Measurements from ENCODE around the gene SPIB. TPM values are rescaled to one million over a fixed set of nuclear protein-coding genes. Genes with fewer than 3 reads are reported as not detected.

SPIB gene
- total RNA-seq, 2 donors from 2014 or later = 0.11 to 2.6 TPM

DNA sequence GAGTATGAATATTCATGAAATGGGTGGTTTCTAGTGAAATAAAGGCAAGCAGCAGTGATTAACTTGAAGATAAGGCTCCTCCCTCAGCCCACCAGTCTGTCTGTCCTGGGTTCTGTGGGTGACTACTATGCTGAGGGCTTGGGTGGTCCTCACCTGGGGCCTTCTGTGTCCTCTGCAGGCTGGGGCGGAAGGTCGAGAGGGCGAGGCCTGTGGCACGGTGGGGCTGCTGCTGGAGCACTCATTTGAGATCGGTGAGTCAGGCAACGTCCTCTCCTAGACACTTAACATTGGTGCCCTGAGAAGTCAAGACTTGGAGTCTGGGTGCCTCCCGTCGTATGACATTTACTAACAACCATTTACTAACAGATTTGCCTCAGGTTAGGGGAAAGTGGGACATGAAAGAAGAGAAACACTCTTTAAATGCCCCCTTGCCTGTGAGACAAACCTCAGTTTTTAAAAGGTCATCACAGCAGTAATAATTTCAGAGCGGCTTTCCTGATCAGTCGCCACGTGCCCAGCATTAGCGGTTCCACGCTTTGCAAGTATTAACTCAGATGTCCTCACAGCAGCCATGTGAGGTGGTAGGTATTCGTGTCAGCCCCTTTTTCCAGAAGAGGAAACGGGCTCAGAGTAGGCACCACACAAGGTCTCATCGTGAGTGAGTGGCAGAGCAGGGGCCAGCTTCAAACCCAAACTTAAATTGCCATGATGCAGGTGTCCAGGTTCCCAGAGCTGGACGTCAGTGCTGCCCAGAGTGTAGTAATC, 59.2 kb downstream of the SPIB start:
- peaks cover 5% of the 10 kb centered on the region for H3K27me3 Mint-ChIP-seq (ENCODE audit: insufficient read depth)
- H3K9me3 Mint-ChIP-seq = peaks cover 26% of the 10 kb centered on the region
- no peaks in the 10 kb centered on the region for H3K27me3 ChIP-seq (ENCODE audit: control insufficient read depth, insufficient read depth, low read length, poor library complexity, severe bottlenecking)
- H3K36me3 ChIP-seq (ENCODE audit: control insufficient read depth, insufficient read depth, low read length) = peaks cover 22% of the 10 kb centered on the region
- H3K9me3 ChIP-seq (ENCODE audit: control insufficient read depth, low read length) = peaks cover 16% of the 10 kb centered on the region
- 92 to 94% methylated on average over 14 to 17 of the region's 17 CpGs for WGBS, 2 experiments (ENCODE audit: insufficient coverage in 1 of 2, insufficient read length in 1 of 2)
- no peak overlapping the region for H3K27ac ChIP-seq (ENCODE audit: low read depth, low read length)
- no peak overlapping the region for H3K4me3 ChIP-seq (ENCODE audit: low read length)
- H3K4me1 Mint-ChIP-seq = peaks cover 3% of the 10 kb centered on the region
- peaks cover 46% of the 10 kb centered on the region for H3K36me3 Mint-ChIP-seq (ENCODE audit: low read depth)
- H3K4me1 ChIP-seq (ENCODE audit: control insufficient read depth, insufficient read depth, low read length) = no peaks in the 10 kb centered on the region
- no peak overlapping the region for H3K9ac ChIP-seq (ENCODE audit: extremely low read depth, low read length, poor library complexity, severe bottlenecking)
- H3K4me3 Mint-ChIP-seq = peak overlapping the region; percentile 98
- TF ChIP-seq, protein P1, sequence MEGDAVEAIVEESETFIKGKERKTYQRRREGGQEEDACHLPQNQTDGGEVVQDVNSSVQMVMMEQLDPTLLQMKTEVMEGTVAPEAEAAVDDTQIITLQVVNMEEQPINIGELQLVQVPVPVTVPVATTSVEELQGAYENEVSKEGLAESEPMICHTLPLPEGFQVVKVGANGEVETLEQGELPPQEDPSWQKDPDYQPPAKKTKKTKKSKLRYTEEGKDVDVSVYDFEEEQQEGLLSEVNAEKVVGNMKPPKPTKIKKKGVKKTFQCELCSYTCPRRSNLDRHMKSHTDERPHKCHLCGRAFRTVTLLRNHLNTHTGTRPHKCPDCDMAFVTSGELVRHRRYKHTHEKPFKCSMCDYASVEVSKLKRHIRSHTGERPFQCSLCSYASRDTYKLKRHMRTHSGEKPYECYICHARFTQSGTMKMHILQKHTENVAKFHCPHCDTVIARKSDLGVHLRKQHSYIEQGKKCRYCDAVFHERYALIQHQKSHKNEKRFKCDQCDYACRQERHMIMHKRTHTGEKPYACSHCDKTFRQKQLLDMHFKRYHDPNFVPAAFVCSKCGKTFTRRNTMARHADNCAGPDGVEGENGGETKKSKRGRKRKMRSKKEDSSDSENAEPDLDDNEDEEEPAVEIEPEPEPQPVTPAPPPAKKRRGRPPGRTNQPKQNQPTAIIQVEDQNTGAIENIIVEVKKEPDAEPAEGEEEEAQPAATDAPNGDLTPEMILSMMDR (conservative IDR thresholded peaks at IDR 0.05) = no peak
- H3K27ac Mint-ChIP-seq = no peak overlapping the region
- DNase-seq = no peak

DNA sequence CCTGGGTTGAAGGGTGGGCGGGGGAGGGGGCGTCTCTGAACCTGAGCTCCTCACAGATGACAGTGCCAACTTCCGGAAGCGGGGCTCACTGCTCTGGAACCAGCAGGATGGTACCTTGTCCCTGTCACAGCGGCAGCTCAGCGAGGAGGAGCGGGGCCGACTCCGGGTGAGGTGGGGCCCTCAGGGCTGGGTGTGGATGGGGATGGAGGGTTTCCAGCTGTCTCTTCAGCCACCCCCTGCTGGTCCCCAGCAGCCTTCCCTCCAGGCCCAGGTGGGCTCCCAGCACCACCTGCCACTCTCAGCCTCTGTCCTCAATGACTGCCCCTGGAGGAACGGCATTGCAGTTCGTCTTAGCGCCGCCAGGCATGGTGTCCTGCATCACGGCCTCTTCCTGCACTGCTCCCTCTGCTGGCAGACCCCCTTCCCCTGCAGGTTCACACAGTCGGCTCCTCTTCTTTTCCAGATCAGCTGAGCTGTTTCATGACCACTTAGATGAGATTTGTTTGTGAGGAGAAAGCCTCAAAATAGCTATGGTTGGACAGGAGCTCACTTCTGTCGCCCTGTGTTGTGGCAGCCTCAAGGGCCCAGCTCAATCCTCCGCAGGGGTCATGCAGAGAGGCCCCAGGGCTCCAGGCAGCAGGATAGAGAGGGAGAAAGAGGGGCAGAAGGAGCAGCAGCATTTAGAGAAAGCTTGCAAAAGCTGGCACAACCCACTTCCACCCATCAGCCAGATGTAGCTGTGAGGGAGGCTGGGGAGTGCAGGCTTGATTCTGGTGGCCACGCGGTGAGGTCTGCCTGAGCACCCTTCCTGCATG, 60.4 kb downstream of the SPIB start:
- H3K4me1 ChIP-seq (ENCODE audit: control insufficient read depth, insufficient read depth, low read length) = no peaks in the 10 kb centered on the region
- Mint-ChIP-seq H3K4me3 (peak overlapping the region; percentile 17), H3K4me1 (peaks cover 3% of the 10 kb centered on the region), H3K27ac (peak overlapping the region; percentile 58), H3K9me3 (peaks cover 26% of the 10 kb centered on the region), H3K36me3 (ENCODE audit: low read depth) (peaks cover 52% of the 10 kb centered on the region), H3K27me3 (ENCODE audit: insufficient read depth) (no peaks in the 10 kb centered on the region)
- no peak overlapping the region for H3K27ac ChIP-seq (ENCODE audit: low read depth, low read length)
- TF ChIP-seq, protein P1 (conservative IDR thresholded peaks at IDR 0.05) = peak; percentile 77
- H3K9me3 ChIP-seq (ENCODE audit: control insufficient read depth, low read length) = peaks cover 16% of the 10 kb centered on the region
- no peaks in the 10 kb centered on the region for H3K27me3 ChIP-seq (ENCODE audit: control insufficient read depth, insufficient read depth, low read length, poor library complexity, severe bottlenecking)
- H3K4me3 ChIP-seq (ENCODE audit: low read length) = no peak overlapping the region
- H3K9ac ChIP-seq (ENCODE audit: extremely low read depth, low read length, poor library complexity, severe bottlenecking) = no peak overlapping the region
- peaks cover 27% of the 10 kb centered on the region for H3K36me3 ChIP-seq (ENCODE audit: control insufficient read depth, insufficient read depth, low read length)
- 88 to 95% methylated on average over 8 to 19 of the region's 19 CpGs for WGBS, 2 experiments (ENCODE audit: insufficient coverage in 1 of 2, insufficient read length in 1 of 2)
- peak; percentile 86 for DNase-seq

DNA sequence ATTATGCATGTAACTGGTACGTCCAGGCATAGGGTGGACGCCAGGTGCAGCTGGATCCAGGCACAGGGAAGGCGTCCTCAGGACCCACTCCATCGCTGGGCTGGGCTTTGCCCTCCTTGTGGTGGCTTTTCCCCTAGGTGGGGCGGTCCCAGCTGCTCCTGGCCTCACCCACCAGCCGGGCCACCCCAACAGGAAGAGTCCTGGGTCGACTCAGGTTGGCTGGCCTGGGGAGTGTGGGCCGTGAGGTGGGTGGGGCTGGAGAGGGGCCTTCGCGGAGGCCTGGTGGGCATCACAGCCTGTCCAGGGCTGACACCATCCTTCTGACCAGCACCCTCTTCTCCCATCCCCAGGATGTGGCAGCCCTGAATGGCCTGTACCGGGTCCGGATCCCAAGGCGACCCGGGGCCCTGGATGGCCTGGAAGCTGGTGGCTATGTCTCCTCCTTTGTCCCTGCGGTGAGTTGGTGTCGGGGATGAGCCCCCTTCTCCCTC, 61.1 kb downstream of the SPIB start:
- Histone ChIP-seq H3K27me3 (ENCODE audit: control insufficient read depth, insufficient read depth, low read length, poor library complexity, severe bottlenecking) (no peaks in the 10 kb centered on the region), H3K4me1 (ENCODE audit: control insufficient read depth, insufficient read depth, low read length) (no peaks in the 10 kb centered on the region), H3K36me3 (ENCODE audit: control insufficient read depth, insufficient read depth, low read length) (peaks cover 27% of the 10 kb centered on the region), H3K27ac (ENCODE audit: low read depth, low read length) (no peak overlapping the region), H3K9me3 (ENCODE audit: control insufficient read depth, low read length) (peaks cover 16% of the 10 kb centered on the region), H3K9ac (ENCODE audit: extremely low read depth, low read length, poor library complexity, severe bottlenecking) (no peak overlapping the region), H3K4me3 (ENCODE audit: low read length) (no peak overlapping the region)
- Mint-ChIP-seq H3K36me3 (ENCODE audit: low read depth) (peaks cover 59% of the 10 kb centered on the region), H3K27ac (no peak overlapping the region), H3K4me3 (no peak overlapping the region), H3K27me3 (ENCODE audit: insufficient read depth) (no peaks in the 10 kb centered on the region), H3K9me3 (peaks cover 28% of the 10 kb centered on the region), H3K4me1 (peaks cover 3% of the 10 kb centered on the region)
- DNase-seq = no peak
- 93 to 95% methylated on average over 7 to 16 of the region's 16 CpGs for WGBS, 2 experiments (ENCODE audit: insufficient coverage in 1 of 2, insufficient read length in 1 of 2)
- TF ChIP-seq, protein P1 (conservative IDR thresholded peaks at IDR 0.05) = no peak
